NCI-H82 treated with DMSO at 0.1 percent for 48 hours (cell line): ENCODE measurements around the gene AMIGO2.
"Not testable (repeated sequence)": the region's sequence is repeated elsewhere in the genome, so short reads cannot be mapped to it uniquely, and the experiment has no call there.

Experiments
- DNase-seq: peaks from one replicate; lab custom pipeline; 2025; ENCODE audit not compliant: unreplicated experiment; lab: John Stamatoyannopoulos, UW

The AMIGO2 gene

DNA sequence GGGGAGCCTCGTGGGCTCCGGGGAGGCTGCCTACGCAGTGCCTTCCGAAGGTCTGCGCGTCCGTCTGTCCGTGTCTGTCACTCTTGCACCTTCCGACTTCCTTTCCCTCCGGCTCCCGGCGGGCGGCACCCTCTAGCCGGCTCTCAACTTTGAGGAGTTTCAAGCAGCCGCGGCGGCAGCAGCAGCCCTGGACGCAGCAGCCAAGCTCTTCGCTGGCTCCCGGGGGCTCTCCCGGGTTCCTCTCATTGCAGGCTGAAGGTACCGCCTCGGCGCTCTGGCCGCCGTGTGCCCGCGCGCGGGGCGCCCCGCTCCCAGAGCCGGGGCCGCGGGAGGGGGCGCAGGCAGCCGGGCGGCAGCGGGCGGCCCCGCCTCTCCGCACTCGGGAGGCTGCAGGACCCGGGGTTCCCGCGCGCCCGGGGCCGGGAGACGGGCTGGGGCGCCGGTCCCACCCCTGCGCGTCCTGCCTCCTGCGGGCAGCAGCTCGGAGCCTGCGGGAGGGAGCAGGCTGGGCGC is at the start of gene AMIGO2, which contains the start of gene PCED1B:
Gene AMIGO2 (minus strand): TSS at position 492 of the 513 bp plus-strand sequence. CDS start 957 bp downstream, outside the sequence.
Gene PCED1B (plus strand): TSS at position 154 of the 513 bp plus-strand sequence. CDS start 155,443 bp downstream, outside the sequence.
- DNase-seq = peak; percentile 9

DNA sequence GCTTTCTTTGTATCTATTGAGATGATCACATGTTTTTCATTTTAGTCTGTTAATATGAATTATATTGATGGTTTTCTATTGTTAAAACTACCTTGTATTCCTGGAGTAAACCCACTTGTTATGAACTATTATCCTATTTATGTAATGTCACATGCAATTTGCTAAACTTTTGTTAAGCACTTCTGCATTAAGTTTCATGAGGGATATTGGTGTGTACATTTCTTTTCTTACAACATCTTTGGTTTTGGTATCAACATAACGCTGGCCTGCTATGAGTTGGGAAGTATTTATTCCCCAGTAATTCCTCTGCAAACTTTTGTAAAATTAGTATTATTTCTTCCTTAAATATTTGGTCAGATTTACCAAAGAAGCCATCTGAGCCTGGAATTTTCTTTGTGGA is 46.5 kb upstream of the AMIGO2 start:
- DNase-seq = no peak

GRCh38 chr12:47124451-47124850 is 44.7 kb upstream of the AMIGO2 start:
- no peak for DNase-seq

GRCh38 chr12:47123730-47124129 is 44.0 kb upstream of the AMIGO2 start:
- no peak for DNase-seq

DNA sequence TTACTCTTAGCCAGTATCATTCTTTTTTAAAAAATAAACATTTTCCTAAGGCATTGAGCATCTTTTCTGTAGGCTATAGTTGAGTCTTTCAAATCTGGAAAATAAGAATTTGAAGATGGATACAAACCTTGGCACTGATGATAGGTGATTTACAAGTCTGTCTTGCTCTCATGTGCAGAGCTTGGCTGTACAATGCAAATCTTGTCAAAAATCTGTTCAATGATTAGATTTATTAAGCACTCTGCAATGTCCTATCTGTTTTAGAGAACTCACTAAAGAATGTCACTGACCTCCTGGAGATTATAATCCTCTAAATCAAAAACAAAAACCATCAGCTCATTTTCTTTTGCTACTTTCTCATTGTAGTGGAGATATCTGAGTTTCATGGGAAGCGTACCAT is 42.8 kb upstream of the AMIGO2 start:
- no peak for DNase-seq

GRCh38 chr12:47121146-47121545 is 41.4 kb upstream of the AMIGO2 start:
- no peak for DNase-seq

DNA sequence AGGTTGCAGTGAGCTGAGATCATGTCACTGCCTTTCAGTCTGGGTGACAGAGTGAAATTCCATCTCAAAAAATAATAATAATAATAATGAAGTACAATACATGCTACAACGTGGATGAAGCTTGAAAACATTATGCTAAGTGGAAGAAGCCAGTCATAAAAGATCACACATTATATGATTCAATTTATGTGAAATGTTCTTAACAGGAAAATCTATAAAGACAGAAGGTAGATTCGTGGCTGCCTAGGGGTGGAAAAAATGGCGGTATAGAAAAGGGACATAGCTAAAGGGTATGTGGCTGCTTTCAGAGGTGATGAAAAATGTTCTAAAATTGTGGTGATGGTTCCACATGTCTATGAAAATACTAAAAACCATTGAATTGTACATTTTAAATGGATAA is 41.0 kb upstream of the AMIGO2 start:
- DNase-seq = no peak

DNA sequence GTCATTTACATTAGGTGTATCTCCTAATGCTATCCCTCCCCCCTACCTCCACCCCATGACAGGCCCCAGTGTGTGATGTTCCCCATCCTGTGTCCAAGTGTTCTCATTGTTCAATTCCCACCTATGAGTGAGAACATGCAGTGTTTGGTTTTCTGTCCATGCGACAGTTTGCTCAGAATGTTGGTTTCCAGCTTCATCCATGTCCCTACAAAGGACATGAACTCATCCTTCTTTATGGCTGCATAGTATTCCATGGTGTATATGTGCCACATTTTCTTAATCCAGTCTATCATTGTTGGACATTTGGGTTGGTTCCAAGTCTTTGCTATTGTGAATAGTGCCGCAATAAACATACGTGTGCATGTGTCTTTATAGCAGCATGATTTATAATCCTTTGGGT is 37.5 kb upstream of the AMIGO2 start:
- not testable (repeated sequence) for DNase-seq

GRCh38 chr12:47114481-47114892 is 34.7 kb upstream of the AMIGO2 start:
- no peak for DNase-seq

GRCh38 chr12:47112679-47113078 is 32.9 kb upstream of the AMIGO2 start:
- DNase-seq = no peak

DNA sequence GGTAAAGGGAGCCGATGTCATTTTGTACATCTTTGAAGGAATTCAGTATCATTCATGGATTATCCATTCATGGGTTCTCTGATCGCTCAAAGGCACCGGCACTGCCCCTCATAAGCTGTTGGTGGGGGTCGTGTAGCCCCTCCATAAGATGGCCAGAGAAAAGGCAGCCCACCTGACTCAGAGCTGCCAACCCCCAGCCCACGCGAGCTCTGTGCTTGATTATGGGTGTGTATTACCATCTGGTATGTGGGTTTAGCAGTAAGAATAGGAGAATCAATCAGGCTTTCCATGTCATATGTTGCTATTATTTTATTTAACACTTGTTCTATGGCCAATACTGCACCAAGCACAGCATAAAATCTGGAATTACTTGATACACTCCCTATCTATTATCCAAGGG is 32.1 kb upstream of the AMIGO2 start:
- DNase-seq = no peak

GRCh38 chr12:47111392-47111778 is 31.6 kb upstream of the AMIGO2 start:
- DNase-seq = no peak

DNA sequence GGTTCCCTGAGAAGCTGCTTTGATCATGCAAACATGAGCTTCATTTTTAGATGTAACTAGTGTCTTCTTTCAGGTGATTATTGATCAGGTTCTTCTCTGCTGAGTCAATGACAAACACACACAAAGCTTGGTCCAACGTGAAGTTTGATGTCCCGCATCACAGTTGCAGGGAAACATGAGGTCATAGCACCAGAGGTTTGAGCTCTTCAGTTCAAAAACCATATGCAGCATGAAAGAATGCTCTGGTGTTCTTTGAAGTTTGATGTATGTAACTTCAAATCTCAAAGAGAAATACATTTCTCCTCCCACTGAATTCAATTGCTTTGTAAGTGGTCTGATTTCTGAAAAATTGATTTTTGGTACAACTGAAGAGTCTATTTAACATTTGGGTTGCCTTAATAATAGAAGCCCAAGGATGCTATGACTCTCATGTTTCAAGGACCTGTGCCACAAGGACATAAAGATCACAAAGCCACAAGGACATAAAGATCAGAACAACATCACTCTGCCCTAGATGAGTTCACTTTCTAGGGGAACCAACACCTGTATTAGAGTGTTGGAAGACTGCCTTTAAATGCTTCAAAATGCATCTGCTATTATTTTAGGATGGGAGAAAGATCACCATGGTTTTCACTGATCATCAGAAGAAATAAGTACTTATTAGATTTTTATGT is 31.1 kb upstream of the AMIGO2 start:
- DNase-seq = no peak

- DNase-seq = no peak
Measured at GRCh38 chr12:47110011-47110541, 30.3 kb upstream of the AMIGO2 start.

- no peak for DNase-seq
Measured at GRCh38 chr12:47107926-47108325, 28.2 kb upstream of the AMIGO2 start.

DNA sequence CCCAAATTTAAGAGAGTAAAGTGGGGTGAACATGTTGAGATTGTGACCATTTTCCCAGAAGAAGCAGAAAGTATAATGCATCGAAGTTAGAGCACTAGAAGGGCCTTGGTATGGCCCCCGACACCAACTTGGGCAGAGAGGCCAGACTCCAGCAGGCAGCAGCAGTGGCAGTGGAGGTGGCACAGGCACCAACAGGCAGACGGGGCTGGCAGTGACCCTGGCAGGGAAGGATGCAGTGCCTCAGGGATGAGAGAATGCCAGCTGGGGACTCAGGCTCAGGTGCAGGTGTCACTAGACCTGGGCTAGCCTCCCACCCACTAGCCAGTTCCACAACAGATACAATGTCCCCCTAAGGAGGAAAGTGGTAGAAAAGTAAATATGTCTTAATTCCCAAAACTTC is 27.7 kb upstream of the AMIGO2 start:
- DNase-seq = no peak

- no peak for DNase-seq
Measured at GRCh38 chr12:47105914-47106674, 26.3 kb upstream of the AMIGO2 start.

DNA sequence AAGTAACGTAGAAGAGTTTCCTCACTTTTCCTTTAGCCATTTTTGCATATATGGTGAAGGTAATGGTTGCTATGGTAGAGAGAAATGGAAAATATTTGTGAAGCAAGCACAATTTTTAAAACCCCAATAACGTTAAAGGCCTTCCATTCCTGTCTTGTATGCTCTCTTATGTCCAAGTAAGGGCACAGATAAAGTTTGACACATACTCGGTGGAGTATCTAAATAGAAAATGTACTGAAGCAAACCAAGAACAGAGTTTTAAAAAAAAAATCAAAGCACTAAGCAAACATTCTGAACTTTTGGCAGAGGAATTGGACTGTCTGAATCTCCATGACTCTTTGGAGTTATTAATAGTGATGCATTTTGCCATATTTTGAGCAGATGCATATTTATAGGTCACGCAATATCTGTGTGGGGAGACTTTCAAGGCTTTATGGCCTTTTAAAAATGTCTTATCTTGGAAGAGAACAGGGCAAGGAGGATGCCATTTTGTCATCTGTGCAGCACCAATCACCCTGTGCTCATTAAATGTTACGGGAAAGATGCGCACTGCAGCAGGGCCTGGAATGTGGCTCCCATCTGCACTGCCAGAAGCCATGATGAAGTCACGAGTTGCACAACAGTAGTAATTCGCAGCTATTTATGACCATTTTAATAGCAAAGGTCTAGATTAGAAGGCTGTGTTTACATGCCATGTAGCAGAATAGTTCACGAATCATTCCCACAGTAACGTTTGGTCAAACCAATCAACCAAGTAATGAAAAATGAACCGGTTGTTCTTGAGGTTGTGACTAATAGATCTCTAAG is 23.3 kb upstream of the AMIGO2 start:
- DNase-seq = no peak

GRCh38 chr12:47102406-47102805 is 22.6 kb upstream of the AMIGO2 start:
- DNase-seq = no peak

- no peak for DNase-seq
Measured at GRCh38 chr12:47100160-47100559, 20.4 kb upstream of the AMIGO2 start.

GRCh38 chr12:47099610-47100009 is 19.9 kb upstream of the AMIGO2 start:
- DNase-seq = no peak
